NT2/D1 (cell line): Measurements from ENCODE around the gene MICAL2.

ENCODE experiments used
- SUZ12 ChIP-seq: IDR thresholded peaks from 2 replicates; pipeline ENCODE4 v1.6.1; 2011; ENCODE audit not compliant: insufficient read length, insufficient read depth; ENCODE audit errors: extremely low read depth
- YY1 ChIP-seq: IDR thresholded peaks from 2 replicates; pipeline ENCODE4 v1.6.1; 2011; ENCODE audit not compliant: insufficient read length, insufficient read depth

DNA sequence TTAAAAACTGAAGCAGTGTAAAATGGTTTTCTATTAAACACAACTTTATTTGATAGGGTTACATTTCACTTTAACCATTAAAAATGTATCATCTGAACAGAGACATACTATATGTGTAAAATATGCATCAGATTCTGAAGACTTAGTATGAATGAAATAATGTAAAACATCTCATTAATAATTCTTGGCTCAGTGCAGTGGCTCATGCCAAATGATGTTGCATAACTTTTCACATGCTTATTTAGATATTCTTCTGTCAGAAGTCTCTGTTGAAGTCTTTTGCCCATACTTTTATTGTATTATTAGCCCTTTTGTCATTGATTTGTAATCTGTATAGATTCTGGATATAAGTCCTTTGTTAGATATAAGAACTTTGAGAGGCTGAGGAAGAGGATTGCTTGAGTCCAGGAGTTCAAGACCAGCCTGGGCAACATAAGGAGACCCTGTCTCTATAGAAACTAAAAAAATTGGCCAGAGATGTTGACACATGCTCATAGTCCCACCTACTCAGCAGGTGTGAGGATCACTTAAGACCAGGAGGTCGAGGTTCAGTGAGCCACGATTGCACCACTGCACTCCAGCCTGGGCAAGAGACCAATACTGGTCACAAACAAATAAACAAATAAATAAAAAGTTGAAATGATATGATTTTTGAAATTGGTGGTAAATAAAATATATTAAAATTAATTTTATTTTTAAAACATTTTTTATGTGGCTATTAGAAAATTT, 193.2 kb downstream of the MICAL2 start:
- TF ChIP-seq SUZ12: no peak
- no peak for TF ChIP-seq YY1
